Measurements from ENCODE around the gene HASPIN.

DNA sequence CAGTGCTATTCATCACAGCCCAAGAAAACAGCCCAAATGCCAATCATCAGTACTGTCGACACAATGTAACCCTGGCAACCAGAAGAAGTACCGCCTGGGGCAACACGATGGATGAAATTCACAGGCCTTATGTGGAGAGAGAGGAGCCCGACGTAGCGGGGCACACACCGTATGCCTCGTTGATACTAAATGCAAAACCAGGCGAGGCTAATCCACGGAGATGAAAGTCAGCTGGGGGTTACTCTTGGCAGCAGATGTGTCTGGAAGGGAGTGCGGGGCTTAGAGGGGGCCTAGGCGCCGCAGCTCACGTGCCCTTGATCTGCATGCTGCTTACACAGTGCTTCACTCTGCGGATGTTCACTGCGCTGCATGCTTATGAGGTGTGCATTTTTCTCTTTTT is 47.4 kb downstream of the HASPIN start:
- TF ChIP-seq, protein P1, sequence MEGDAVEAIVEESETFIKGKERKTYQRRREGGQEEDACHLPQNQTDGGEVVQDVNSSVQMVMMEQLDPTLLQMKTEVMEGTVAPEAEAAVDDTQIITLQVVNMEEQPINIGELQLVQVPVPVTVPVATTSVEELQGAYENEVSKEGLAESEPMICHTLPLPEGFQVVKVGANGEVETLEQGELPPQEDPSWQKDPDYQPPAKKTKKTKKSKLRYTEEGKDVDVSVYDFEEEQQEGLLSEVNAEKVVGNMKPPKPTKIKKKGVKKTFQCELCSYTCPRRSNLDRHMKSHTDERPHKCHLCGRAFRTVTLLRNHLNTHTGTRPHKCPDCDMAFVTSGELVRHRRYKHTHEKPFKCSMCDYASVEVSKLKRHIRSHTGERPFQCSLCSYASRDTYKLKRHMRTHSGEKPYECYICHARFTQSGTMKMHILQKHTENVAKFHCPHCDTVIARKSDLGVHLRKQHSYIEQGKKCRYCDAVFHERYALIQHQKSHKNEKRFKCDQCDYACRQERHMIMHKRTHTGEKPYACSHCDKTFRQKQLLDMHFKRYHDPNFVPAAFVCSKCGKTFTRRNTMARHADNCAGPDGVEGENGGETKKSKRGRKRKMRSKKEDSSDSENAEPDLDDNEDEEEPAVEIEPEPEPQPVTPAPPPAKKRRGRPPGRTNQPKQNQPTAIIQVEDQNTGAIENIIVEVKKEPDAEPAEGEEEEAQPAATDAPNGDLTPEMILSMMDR (IDR thresholded peaks at IDR 0.05) = no peak
- TF ChIP-seq POLR2A (IDR thresholded peaks at IDR 0.05) (no peak), EP300 (IDR thresholded peaks at IDR 0.05) (no peak)
